ENCODE measurements around the gene PRCP.
A peak's percentile ranks its signal among the peaks of the same experiment; 100 is the strongest.

PRCP gene

GRCh38 chr11:82898241-82898640 is 2.0 kb downstream of the PRCP start:
- TF ChIP-seq CTCF (IDR thresholded peaks at IDR 0.05; ENCODE audit: extremely low read depth, missing control alignments) = no peak
- DNase-seq (ENCODE audit: low spot score) = no peak

- DNase-seq (ENCODE audit: low spot score) = no peak
- TF ChIP-seq CTCF (IDR thresholded peaks at IDR 0.05; ENCODE audit: extremely low read depth, missing control alignments) = no peak
Measured at GRCh38 chr11:82896183-82896582, 4.0 kb downstream of the PRCP start.

- peak; percentile 42 for DNase-seq (ENCODE audit: low spot score)
- TF ChIP-seq CTCF (IDR thresholded peaks at IDR 0.05; ENCODE audit: extremely low read depth, missing control alignments) = no peak
Measured at GRCh38 chr11:82895437-82896091, 4.7 kb downstream of the PRCP start.

GRCh38 chr11:82892611-82893169 is 7.5 kb downstream of the PRCP start:
- TF ChIP-seq CTCF (IDR thresholded peaks at IDR 0.05; ENCODE audit: extremely low read depth, missing control alignments) = no peak
- DNase-seq (ENCODE audit: low spot score) = no peak

GRCh38 chr11:82890936-82891335 is 9.3 kb downstream of the PRCP start:
- no peak for DNase-seq (ENCODE audit: low spot score)
- no peak for TF ChIP-seq CTCF (IDR thresholded peaks at IDR 0.05; ENCODE audit: extremely low read depth, missing control alignments)

GRCh38 chr11:82890002-82890341 is 10.3 kb downstream of the PRCP start:
- no peak for DNase-seq (ENCODE audit: low spot score)
- no peak for TF ChIP-seq CTCF (IDR thresholded peaks at IDR 0.05; ENCODE audit: extremely low read depth, missing control alignments)

- no peak for TF ChIP-seq CTCF (IDR thresholded peaks at IDR 0.05; ENCODE audit: extremely low read depth, missing control alignments)
- DNase-seq (ENCODE audit: low spot score) = no peak
Measured at GRCh38 chr11:82889133-82890001, 10.9 kb downstream of the PRCP start.

Data from GM20000 (cell line).